SH-SY5Y (cell line): ENCODE measurements around the gene GFER.

Source experiments
- GATA2 ChIP-seq: IDR thresholded peaks from 2 replicates; pipeline ENCODE4 v1.6.1; 2011; ENCODE audit warnings: mild to moderate bottlenecking, low read depth, low read length
- GATA3 ChIP-seq: IDR thresholded peaks from 2 replicates; pipeline ENCODE4 v1.6.1; 2011; ENCODE audit warnings: low read depth, mild to moderate bottlenecking, low read length, moderate library complexity

DNA sequence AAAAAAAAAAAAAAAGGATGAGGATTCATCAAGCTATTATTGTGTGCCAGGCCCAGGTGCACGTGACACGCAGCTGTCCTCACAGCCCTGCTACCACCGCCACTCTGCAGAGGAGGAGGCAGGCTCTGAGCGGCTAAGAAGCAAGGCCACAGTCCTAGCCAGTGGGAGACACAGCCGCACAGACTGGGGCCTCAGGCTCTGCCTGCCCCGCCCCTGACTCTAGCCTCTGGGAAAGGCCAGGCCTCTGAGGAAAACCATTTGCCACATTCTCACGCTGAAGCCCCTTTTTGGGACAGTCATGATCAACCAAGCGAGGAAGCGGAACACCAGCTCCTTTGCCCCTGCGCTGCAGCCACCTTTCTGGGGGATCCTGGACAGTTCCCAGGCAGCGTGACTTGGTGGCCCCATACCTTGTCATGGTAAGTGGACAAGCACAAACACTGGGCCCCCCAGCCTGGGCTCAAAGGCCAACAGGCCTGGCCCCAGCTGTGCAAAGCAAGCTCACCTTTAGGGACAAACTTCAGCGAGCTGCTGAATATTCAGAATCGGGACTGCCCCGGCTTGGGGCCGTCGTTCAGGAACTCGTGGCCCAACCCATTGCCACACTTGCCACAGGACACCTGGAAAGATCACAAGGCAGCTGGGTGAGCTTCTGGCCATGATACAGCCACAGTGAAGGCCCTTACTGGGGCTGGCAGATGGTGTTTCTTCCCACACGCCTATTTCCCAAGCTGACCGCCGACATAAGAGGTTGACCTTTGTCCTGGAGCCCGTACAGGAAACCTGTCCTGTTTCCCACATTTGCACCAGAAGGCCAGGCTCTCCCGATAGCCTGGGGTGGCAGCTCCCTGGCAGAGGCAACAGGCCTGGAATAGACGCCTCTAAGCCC lies 43.5 kb upstream of the GFER start:
- no peak for TF ChIP-seq GATA2
- no peak for TF ChIP-seq GATA3
